Measurements from ENCODE around the gene NPFFR1. TPM values are rescaled to one million over a fixed set of nuclear protein-coding genes. Genes with fewer than 3 reads are reported as not detected.

Gene NPFFR1
- total and polyA plus RNA-seq, 10 of the 15 experiments (the other 5 are each of a cell fraction or from before 2014, with no cell fraction given): 0.03 TPM; not detected in 9

- TF ChIP-seq FOXM1 (IDR thresholded peaks at IDR 0.05; ENCODE audit: low read depth, low read length) (0 out of 2 replicates have a peak, but pooled peaks have one; percentile 44), MTA3 (IDR thresholded peaks at IDR 0.05; ENCODE audit: borderline replicate concordance, low read length) (peak; percentile 40; the same call in 1 of the 2 replicates), CUX1 (IDR thresholded peaks at IDR 0.05; ENCODE audit: insufficient replicate concordance, low read depth, low read length) (peak; percentile 67), YY1 (IDR thresholded peaks at IDR 0.05; ENCODE audit: low read depth, low read length) (no peak), SIN3A (IDR thresholded peaks at IDR 0.05; ENCODE audit: low read depth, low read length) (no peak), SMC3 (IDR thresholded peaks at IDR 0.05; ENCODE audit: borderline replicate concordance, low read length) (peak; percentile 21; the same call in 1 of the 2 replicates), HDAC2 (IDR thresholded peaks at IDR 0.05) (no peak), IKZF2 (IDR thresholded peaks at IDR 0.05) (peak; percentile 73 to 81), NBN (IDR thresholded peaks at IDR 0.05) (no peak), RELA (IDR thresholded peaks at IDR 0.05; ENCODE audit: borderline replicate concordance, partially characterized antibody) (no peak), NR2F1 (conservative IDR thresholded peaks at IDR 0.05) (peak; percentile 59), ZNF592 (IDR thresholded peaks at IDR 0.05) (no peak), EZH2 (IDR thresholded peaks at IDR 0.05; ENCODE audit: borderline replicate concordance, control insufficient read depth, low read depth, low read length) (no peak), CBFB (IDR thresholded peaks at IDR 0.05; ENCODE audit: low read depth) (no peak), STAT1 (conservative IDR thresholded peaks at IDR 0.05) (no peak), IRF5 (IDR thresholded peaks at IDR 0.05; ENCODE audit: borderline replicate concordance) (no peak), HDAC6 (IDR thresholded peaks at IDR 0.05; ENCODE audit: unreplicated experiment) (no peak), CBX3 (IDR thresholded peaks at IDR 0.05; ENCODE audit: borderline replicate concordance, low read depth) (no peak), EP300 (IDR thresholded peaks at IDR 0.05; ENCODE audit: borderline replicate concordance in 1 of 2, control insufficient read depth in 1 of 2, low read depth in 2 of 2, low read length in 2 of 2) (no peak), TAF1 (IDR thresholded peaks at IDR 0.05; ENCODE audit: borderline replicate concordance, low read depth, low read length) (no peak)
These were observed 47.9 kb upstream of the NPFFR1 start (continued) for GRCh38 chr10:70331486-70332268.
